GM23338 (cell line): Measurements from ENCODE around the gene MRPL34.

ENCODE experiments used
- CTCF ChIP-seq, 2 experiments: fragments of 200-600 bp in 1 of 2; sonication (generic) in 1 of 2; conservative IDR thresholded peaks; 2 replicates each; pipeline versions ENCODE4 v1.5.1 to v1.6.1; 2016 to 2017; ENCODE audit warnings: antibody characterized with exemption in 2 of 2, low read depth in 2 of 2, mild to moderate bottlenecking in 2 of 2, moderate library complexity in 1 of 2
- ETS1 ChIP-seq: IDR thresholded peaks from 2 replicates; pipeline ENCODE4 v1.6.1; 2016; ENCODE audit warnings: antibody characterized with exemption
- EZH2 ChIP-seq: fragments of 200-600 bp; sonication (generic); IDR thresholded peaks from one replicate; pipeline ENCODE4 v1.8.0; 2017; ENCODE audit warnings: antibody characterized with exemption, mild to moderate bottlenecking, low read depth; ENCODE audit not compliant: unreplicated experiment
- EZH2phosphoT487 ChIP-seq: fragments of 200-600 bp; sonication (generic); IDR thresholded peaks from one replicate; pipeline ENCODE4 v1.8.1; 2018; ENCODE audit warnings: antibody characterized with exemption; ENCODE audit not compliant: unreplicated experiment
- POLR2AphosphoS5 ChIP-seq: IDR thresholded peaks from 2 replicates; pipeline ENCODE4 v1.6.1; 2016; ENCODE audit warnings: antibody characterized with exemption, low read depth
- REST ChIP-seq: IDR thresholded peaks from one replicate; pipeline ENCODE4 v1.6.1; 2018; ENCODE audit warnings: antibody characterized with exemption; ENCODE audit not compliant: unreplicated experiment

GRCh38 chr19:17283504-17283996 lies 22.1 kb upstream of the MRPL34 start:
- TF ChIP-seq CTCF (conservative IDR thresholded peaks at IDR 0.05; ENCODE audit: low read depth in 2 of 2) = no peak
- TF ChIP-seq EZH2phosphoT487 = no peak
- TF ChIP-seq POLR2AphosphoS5 = no peak
- no peak for TF ChIP-seq EZH2
- no peak for TF ChIP-seq ETS1
- no peak for TF ChIP-seq REST
